H1 (cell line): ENCODE results near the gene TSPAN9. TPM values are rescaled to one million over a fixed set of nuclear protein-coding genes. Genes with fewer than 3 reads are reported as not detected.

Experiments
- CTCF ChIA-PET: fragments of 300-600 bp; sonication (Branson Sonifier 250); formaldehyde crosslinking; loops from one replicate; lab custom pipeline; 2021; ENCODE audit not compliant: partially characterized antibody; lab: Charles Lee
- POLR2A ChIA-PET: fragments of 300-600 bp; sonication (Branson Sonifier 250); formaldehyde crosslinking; loops from one replicate; lab custom pipeline; 2021; ENCODE audit warnings: inconsistent platforms; ENCODE audit not compliant: partially characterized antibody; lab: Charles Lee
- DNase-seq, 2 experiments: peaks; one replicate each; pipeline versions ENCODE4 v3.0.0 to v3.0.0-alpha.2; 2010 to 2022; ENCODE audit warnings: low spot score in 2 of 2, low read depth in 1 of 2, mixed read lengths in 1 of 2
- FAIRE-seq: peaks from 2 replicates; lab custom pipeline; 2011; peaks lifted over from hg19 to GRCh38; lab: Jason Lieb, UNC
- H2AFZ ChIP-seq: 2 replicates; pipeline ENCODE4 v1.8.1; 2012; ENCODE audit warnings: low read length, inconsistent platforms
- H2AK5ac ChIP-seq: 2 replicates; pipeline ENCODE4 v1.6.1; 2013; ENCODE audit warnings: low read depth, low read length
- H2BK120ac ChIP-seq: replicated peaks from 2 replicates; pipeline ENCODE3; 2013; ENCODE audit warnings: low read depth, low read length, inconsistent platforms
- H2BK12ac ChIP-seq: 2 replicates; pipeline ENCODE4 v1.6.1; 2013; ENCODE audit warnings: low read depth, low read length
- H2BK15ac ChIP-seq: 2 replicates; pipeline ENCODE4 v1.6.1; 2013; ENCODE audit warnings: low read length
- H2BK20ac ChIP-seq: 2 replicates; pipeline ENCODE4 v1.6.1; 2013; ENCODE audit warnings: low read length
- H2BK5ac ChIP-seq: 2 replicates; pipeline ENCODE4 v1.6.1; 2013; ENCODE audit warnings: low read depth, low read length
- H3K14ac ChIP-seq: 2 replicates; pipeline ENCODE4 v1.6.1; 2013; ENCODE audit warnings: inconsistent platforms; ENCODE audit not compliant: insufficient read length
- H3K18ac ChIP-seq: 2 replicates; pipeline ENCODE4 v1.6.1; 2013; ENCODE audit warnings: low read length; ENCODE audit errors: extremely low read depth
- H3K23ac ChIP-seq: 2 replicates; pipeline ENCODE4 v1.6.1; 2013; ENCODE audit warnings: inconsistent platforms; ENCODE audit not compliant: insufficient read length
- H3K23me2 ChIP-seq: 2 replicates; pipeline ENCODE4 v1.6.1; 2013; ENCODE audit warnings: low read depth, low read length
- H3K27ac ChIP-seq: 2 replicates; pipeline ENCODE4 v1.6.1; 2011; ENCODE audit warnings: low read depth, low read length, inconsistent platforms
- H3K27me3 ChIP-seq, 4 experiments: replicated peaks in 1 of 4; 1 replicate in 1 of 4; 2 replicates in 3 of 4; pipeline versions ENCODE4 v1.6.1 to v1.8.1; 2011 to 2013; ENCODE audit warnings: low read length in 3 of 4, mild to moderate bottlenecking in 3 of 4, inconsistent platforms in 2 of 4, mixed read lengths in 2 of 4, moderate library complexity in 1 of 4; ENCODE audit not compliant: control insufficient read depth in 3 of 4, insufficient read depth in 3 of 4; ENCODE audit errors: extremely low read depth in 1 of 4
- H3K36me3 ChIP-seq, 4 experiments: 2 replicates each; pipeline versions ENCODE4 v1.6.1 to v1.8.1; 2011 to 2013; ENCODE audit warnings: mild to moderate bottlenecking in 4 of 4, low read length in 3 of 4, moderate library complexity in 2 of 4, control low read depth in 1 of 4, inconsistent platforms in 1 of 4; ENCODE audit not compliant: insufficient read depth in 4 of 4, control insufficient read depth in 2 of 4
- H3K4ac ChIP-seq: replicated peaks from 2 replicates; pipeline ENCODE3; 2013; ENCODE audit warnings: low read length, low read depth, mixed read lengths, inconsistent platforms; ENCODE audit not compliant: insufficient read length
- H3K4me1 ChIP-seq, 4 experiments: replicated peaks in 1 of 4; 1 replicate in 1 of 4; 2 replicates in 3 of 4; pipeline versions ENCODE4 v1.6.1 to v1.8.1; 2011 to 2013; ENCODE audit warnings: low read length in 3 of 4, inconsistent platforms in 2 of 4, mixed read lengths in 1 of 4; ENCODE audit not compliant: insufficient read depth in 4 of 4, control insufficient read depth in 3 of 4
- H3K4me2 ChIP-seq, 2 experiments: 2 replicates each; pipeline versions ENCODE4 v1.6.1 to v1.8.1; 2011 to 2013; ENCODE audit warnings: low read depth in 2 of 2, low read length in 2 of 2, control low read depth in 1 of 2, inconsistent platforms in 1 of 2, mild to moderate bottlenecking in 1 of 2; ENCODE audit not compliant: insufficient read depth in 1 of 2
- H3K4me3 ChIP-seq, 4 experiments: fragments of 200-600, 300-600 bp in 1 of 4; sonication (generic), shearing (Covaris generic), sonication (Bioruptor Twin) in 1 of 4; 2 replicates each; pipeline versions ENCODE4 v1.5.1 to v1.8.1; 2011 to 2016; ENCODE audit warnings: low read length in 4 of 4, low read depth in 3 of 4, control low read depth in 2 of 4, inconsistent platforms in 2 of 4, mild to moderate bottlenecking in 2 of 4, mixed read lengths in 1 of 4, moderate library complexity in 1 of 4; ENCODE audit not compliant: insufficient read depth in 2 of 4; ENCODE audit errors: extremely low read depth in 1 of 4
- H3K56ac ChIP-seq: replicated peaks from 2 replicates; pipeline ENCODE3; 2013; ENCODE audit warnings: low read depth, mild to moderate bottlenecking, mixed read lengths, low read length, inconsistent platforms; ENCODE audit not compliant: insufficient read length
- H3K79me1 ChIP-seq: 2 replicates; pipeline ENCODE4 v1.6.1; 2013; ENCODE audit warnings: low read depth, low read length, control low read depth
- H3K79me2 ChIP-seq, 2 experiments: 2 replicates each; pipeline versions ENCODE4 v1.6.1 to v1.8.1; 2012 to 2013; ENCODE audit warnings: low read length in 2 of 2, mild to moderate bottlenecking in 2 of 2, inconsistent platforms in 1 of 2; ENCODE audit not compliant: insufficient read depth in 2 of 2, control insufficient read depth in 1 of 2
- H3K9ac ChIP-seq, 4 experiments: replicated peaks in 1 of 4; 1 replicate in 1 of 4; 2 replicates in 3 of 4; pipeline versions ENCODE4 v1.6.1 to v1.8.1; 2011 to 2013; ENCODE audit warnings: low read depth in 3 of 4, low read length in 3 of 4, control low read depth in 2 of 4, mild to moderate bottlenecking in 2 of 4, moderate library complexity in 2 of 4, inconsistent platforms in 1 of 4; ENCODE audit errors: extremely low read depth in 1 of 4
- H3K9me3 ChIP-seq, 2 experiments: 2 replicates each; pipeline versions ENCODE4 v1.6.1 to v1.8.1; 2012 to 2013; ENCODE audit warnings: mild to moderate bottlenecking in 2 of 2, moderate library complexity in 2 of 2, control low read depth in 1 of 2, inconsistent platforms in 1 of 2, low read depth in 1 of 2, low read length in 1 of 2, mixed read lengths in 1 of 2; ENCODE audit not compliant: insufficient read depth in 2 of 2
- H4K20me1 ChIP-seq, 2 experiments: replicated peaks in 1 of 2; 2 replicates each; pipeline versions ENCODE3 to v1.8.1; 2011 to 2013; ENCODE audit warnings: inconsistent platforms in 2 of 2, low read length in 2 of 2, mild to moderate bottlenecking in 1 of 2; ENCODE audit not compliant: insufficient read depth in 2 of 2, control insufficient read depth in 1 of 2
- H4K5ac ChIP-seq: 2 replicates; pipeline ENCODE4 v1.6.1; 2013; ENCODE audit warnings: low read length, low read depth, mixed read lengths, inconsistent platforms; ENCODE audit not compliant: insufficient read length
- H4K8ac ChIP-seq: 2 replicates; pipeline ENCODE4 v1.8.0; 2013; ENCODE audit warnings: mild to moderate bottlenecking, moderate library complexity, low read length, inconsistent platforms; ENCODE audit not compliant: insufficient read depth; ENCODE audit errors: extremely low read depth
- H4K91ac ChIP-seq: replicated peaks from 2 replicates; pipeline ENCODE3; 2013; ENCODE audit warnings: low read length, mixed read lengths, inconsistent platforms; ENCODE audit not compliant: insufficient read length
- JUN ChIP-seq: IDR thresholded peaks from 2 replicates; pipeline ENCODE4 v1.6.1; 2011; ENCODE audit warnings: low read depth, mild to moderate bottlenecking, improper control_type of control experiment, low read length
- MAFK ChIP-seq: IDR thresholded peaks from 2 replicates; pipeline ENCODE4 v1.6.1; 2012; ENCODE audit warnings: low read depth, mild to moderate bottlenecking, improper control_type of control experiment, low read length
- NANOG ChIP-seq: IDR thresholded peaks from 2 replicates; pipeline ENCODE4 v1.6.1; 2011; ENCODE audit warnings: low read length, low read depth, mild to moderate bottlenecking, inconsistent platforms; ENCODE audit not compliant: insufficient read depth, poor library complexity, severe bottlenecking
- TCF12 ChIP-seq: IDR thresholded peaks from 2 replicates; pipeline ENCODE4 v1.6.1; 2011; ENCODE audit warnings: low read depth, mild to moderate bottlenecking, low read length
- WGBS, 2 experiments: shearing (Covaris generic) in 1 of 2; methylation state at CpG; one replicate each; pipeline versions ENCODE4 v1.1.6 to v1.1.7; 2013 to 2015; ENCODE audit warnings: low lambda C conversion rate in 2 of 2, mixed read lengths in 2 of 2, inconsistent platforms in 1 of 2, low coverage in 1 of 2, missing lambda C conversion rate in 1 of 2; ENCODE audit not compliant: insufficient replicate concordance in 2 of 2, insufficient coverage in 1 of 2, insufficient read length in 1 of 2; ENCODE audit errors: extremely low coverage in 1 of 2, missing lambda C conversion rate in 1 of 2; 5-methylcytosine and 5-hydroxymethylcytosine counted together
- polyA plus RNA-seq, 7 experiments: library from polyadenylated mRNA; depleted of rRNA in 3 of 7; stranded (reverse) in 5 of 7; unstranded in 2 of 7; fragments of >200 nt in 5 of 7; fragments of 200-250 nt in 2 of 7; gene quantifications; 1 replicate in 5 of 7; 2 replicates in 1 of 7; 4 replicates in 1 of 7; pipeline versions ENCODE4 v1.2.1 to v1.2.3, GENCODE V29; 2011 to 2013; ENCODE audit warnings: missing spikeins in 2 of 7, mixed read lengths in 2 of 7
- total RNA-seq: library from RNA; stranded (reverse); fragmentation: NEBNext Ultra II Directional; extraction: Animal tissue kit (Norgen Biotek cat#: 25700); gene quantifications from 2 replicates; pipeline ENCODE4 v1.2.1, GENCODE V29; 2021

The TSPAN9 gene
- total and polyA plus RNA-seq, 2 of the 8 experiments (the other 6 are each of a cell fraction or from before 2014, with no cell fraction given) = 11.5 to 29.1 TPM

DNA sequence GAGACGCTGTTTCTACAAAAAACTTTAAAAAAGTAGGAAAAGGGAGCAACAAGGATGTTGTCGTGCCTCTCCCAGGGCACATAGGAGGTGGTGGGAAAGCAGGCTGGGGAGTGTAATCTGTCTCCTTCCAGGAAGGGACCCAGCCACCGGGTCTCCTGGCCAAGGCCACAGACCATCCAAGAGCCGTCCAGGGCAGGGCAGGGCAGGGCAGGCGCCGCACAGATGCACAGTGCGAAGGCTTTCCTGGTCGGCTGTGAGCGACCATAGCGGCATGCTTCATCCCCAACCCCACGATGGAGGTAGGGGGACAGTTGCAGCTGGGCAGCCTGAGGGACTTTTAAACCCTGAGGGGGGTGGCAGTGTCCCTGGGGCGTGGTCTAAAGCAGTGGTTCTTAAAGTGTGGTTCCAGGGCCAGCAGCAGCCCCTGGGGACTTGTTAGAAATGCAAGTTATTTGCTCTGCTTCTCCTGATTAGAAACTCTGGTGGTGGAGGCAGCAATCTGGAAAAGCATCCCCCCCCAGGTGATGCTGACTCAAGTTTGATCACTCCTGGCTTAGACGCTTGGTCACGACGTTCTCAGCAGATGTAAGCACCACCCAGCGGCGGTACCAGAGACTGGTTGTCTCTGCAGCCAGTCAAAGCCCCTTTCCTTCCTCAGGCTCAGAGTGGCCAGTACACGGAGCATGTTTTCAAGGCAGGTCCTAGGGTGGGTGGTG lies 216.4 kb downstream of the TSPAN9 start:
- Histone ChIP-seq H3K23me2 (no peaks in the 10 kb centered on the region), H3K23ac (no peak overlapping the region), H2AK5ac (no peak overlapping the region), H3K4me2 (no peak overlapping the region), H3K79me1 (no peaks in the 10 kb centered on the region), H4K20me1 (peaks cover 0 to 2% of the 10 kb centered on the region in 2 experiments), H2AFZ (no peak overlapping the region), H3K9me3 (no peaks in the 10 kb centered on the region), H3K27me3 (no peaks in the 10 kb centered on the region), H2BK15ac (no peak overlapping the region), H3K4me1 (no peaks in the 10 kb centered on the region), H3K4ac (no peak overlapping the region), H4K91ac (no peak overlapping the region), H3K9ac (no peak overlapping the region), H4K5ac (no peak overlapping the region), H2BK20ac (no peak overlapping the region), H3K14ac (no peak overlapping the region), H2BK12ac (no peak overlapping the region), H2BK120ac (no peak overlapping the region), H3K79me2 (no peaks in the 10 kb centered on the region), H3K36me3 (no peaks in the 10 kb centered on the region), H3K18ac (no peak overlapping the region), H3K27ac (no peak overlapping the region), H2BK5ac (no peak overlapping the region), H4K8ac (no peak overlapping the region), H3K4me3 (no peak overlapping the region), H3K56ac (no peak overlapping the region)
- no peak for DNase-seq
- TF ChIP-seq NANOG = no peak
- TF ChIP-seq MAFK = no peak
- TF ChIP-seq JUN = no peak
- no peak for TF ChIP-seq TCF12
- no peak for FAIRE-seq
- ChIA-PET CTCF (interaction anchor here (1.2 to 1.8 kb wide), 4 partner anchors 14 to 32 kb away, joined by 3 to 6 read pairs (median 5); no protein-coding TSS in a partner anchor), POLR2A (no interaction called here)
- WGBS, 2 experiments = 89% methylated on average over 18 of the region's 18 CpGs; no CpG with 5 or more reads in 1 of the 2 experiments
